ENCODE data around the gene TFF3.

TFF3 gene

DNA sequence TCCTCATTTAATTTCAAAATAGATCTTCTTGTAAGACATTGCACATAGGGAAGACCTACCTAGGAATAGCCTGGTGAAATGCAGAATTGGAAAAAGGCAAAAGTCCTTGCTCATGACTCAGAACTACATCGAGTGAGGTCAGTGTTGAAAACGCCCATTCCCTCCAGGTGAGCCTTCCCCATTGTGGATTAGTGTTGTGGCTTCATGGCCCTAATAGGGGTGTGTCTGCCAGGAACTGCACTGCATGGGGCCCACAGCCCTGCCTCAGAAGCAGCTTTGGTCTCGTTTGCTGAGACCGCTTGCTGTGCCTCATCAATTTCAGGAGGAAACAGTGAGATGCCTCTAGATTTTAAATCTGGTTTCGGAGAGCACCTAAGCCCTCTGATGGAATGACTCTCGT lies 17.0 kb downstream of the TFF3 start:
- no peak for TF ChIP-seq MYC (IDR thresholded peaks at IDR 0.05; ENCODE audit: low read depth, low read length)
- TF ChIP-seq, protein P1, sequence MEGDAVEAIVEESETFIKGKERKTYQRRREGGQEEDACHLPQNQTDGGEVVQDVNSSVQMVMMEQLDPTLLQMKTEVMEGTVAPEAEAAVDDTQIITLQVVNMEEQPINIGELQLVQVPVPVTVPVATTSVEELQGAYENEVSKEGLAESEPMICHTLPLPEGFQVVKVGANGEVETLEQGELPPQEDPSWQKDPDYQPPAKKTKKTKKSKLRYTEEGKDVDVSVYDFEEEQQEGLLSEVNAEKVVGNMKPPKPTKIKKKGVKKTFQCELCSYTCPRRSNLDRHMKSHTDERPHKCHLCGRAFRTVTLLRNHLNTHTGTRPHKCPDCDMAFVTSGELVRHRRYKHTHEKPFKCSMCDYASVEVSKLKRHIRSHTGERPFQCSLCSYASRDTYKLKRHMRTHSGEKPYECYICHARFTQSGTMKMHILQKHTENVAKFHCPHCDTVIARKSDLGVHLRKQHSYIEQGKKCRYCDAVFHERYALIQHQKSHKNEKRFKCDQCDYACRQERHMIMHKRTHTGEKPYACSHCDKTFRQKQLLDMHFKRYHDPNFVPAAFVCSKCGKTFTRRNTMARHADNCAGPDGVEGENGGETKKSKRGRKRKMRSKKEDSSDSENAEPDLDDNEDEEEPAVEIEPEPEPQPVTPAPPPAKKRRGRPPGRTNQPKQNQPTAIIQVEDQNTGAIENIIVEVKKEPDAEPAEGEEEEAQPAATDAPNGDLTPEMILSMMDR (IDR thresholded peaks at IDR 0.05; ENCODE audit: low read depth, low read length): no peak
- TF ChIP-seq MAX (IDR thresholded peaks at IDR 0.05; ENCODE audit: low read depth, low read length): no peak
- no peak for TF ChIP-seq POLR2A (IDR thresholded peaks at IDR 0.05; ENCODE audit: extremely low read depth, insufficient read length)
- no peak overlapping the region for H3K4me3 ChIP-seq (ENCODE audit: low read depth, low read length)

DNA sequence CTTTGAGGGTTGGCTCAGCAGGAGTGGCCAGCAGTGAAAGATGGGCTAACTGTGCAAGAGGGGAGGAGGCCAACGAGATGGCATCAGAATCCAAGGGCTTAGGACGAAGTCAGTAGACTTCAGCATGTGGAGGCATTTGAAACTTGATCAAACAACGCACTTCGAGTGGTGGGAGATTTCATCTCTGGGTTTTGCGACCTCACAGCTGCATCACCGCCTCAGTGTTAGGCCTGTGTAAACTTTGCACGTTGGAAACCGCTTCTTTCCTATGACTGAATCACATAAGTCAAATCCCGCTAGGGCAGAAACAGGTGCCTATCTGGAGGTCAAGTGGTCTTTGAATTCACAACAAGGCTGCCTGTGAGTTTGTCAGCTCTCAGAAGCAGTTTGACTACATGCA lies 17.8 kb downstream of the TFF3 start:
- no peak for DNase-seq (ENCODE audit: low read depth)
- TF ChIP-seq, protein P1 (IDR thresholded peaks at IDR 0.05; ENCODE audit: low read depth, low read length): no peak
- TF ChIP-seq POLR2A (IDR thresholded peaks at IDR 0.05; ENCODE audit: extremely low read depth, insufficient read length) (no peak), MAX (IDR thresholded peaks at IDR 0.05; ENCODE audit: low read depth, low read length) (no peak), MYC (IDR thresholded peaks at IDR 0.05; ENCODE audit: low read depth, low read length) (no peak)
- no peak overlapping the region for H3K4me3 ChIP-seq (ENCODE audit: low read depth, low read length)

More for the DNA sequence above, 17.0 kb downstream of the TFF3 start:
- DNase-seq (ENCODE audit: low read depth): no peak

- H3K4me3 ChIP-seq (ENCODE audit: low read depth, low read length): no peak overlapping the region
- DNase-seq (ENCODE audit: low read depth): no peak
- TF ChIP-seq, protein P1 (IDR thresholded peaks at IDR 0.05; ENCODE audit: low read depth, low read length): no peak
- no peak for TF ChIP-seq MYC (IDR thresholded peaks at IDR 0.05; ENCODE audit: low read depth, low read length)
- TF ChIP-seq MAX (IDR thresholded peaks at IDR 0.05; ENCODE audit: low read depth, low read length): no peak
- TF ChIP-seq POLR2A (IDR thresholded peaks at IDR 0.05; ENCODE audit: extremely low read depth, insufficient read length): no peak
Measured at GRCh38 chr21:42296501-42296900, 18.7 kb downstream of the TFF3 start.

GRCh38 chr21:42295845-42296244 lies 19.4 kb downstream of the TFF3 start:
- TF ChIP-seq MYC (IDR thresholded peaks at IDR 0.05; ENCODE audit: low read depth, low read length) (no peak), MAX (IDR thresholded peaks at IDR 0.05; ENCODE audit: low read depth, low read length) (no peak), POLR2A (IDR thresholded peaks at IDR 0.05; ENCODE audit: extremely low read depth, insufficient read length) (no peak)
- TF ChIP-seq, protein P1 (IDR thresholded peaks at IDR 0.05; ENCODE audit: low read depth, low read length): no peak
- DNase-seq (ENCODE audit: low read depth): no peak

GRCh38 chr21:42294273-42294880 lies 20.8 kb downstream of the TFF3 start:
- no peak for TF ChIP-seq MAX (IDR thresholded peaks at IDR 0.05; ENCODE audit: low read depth, low read length)
- no peak for TF ChIP-seq POLR2A (IDR thresholded peaks at IDR 0.05; ENCODE audit: extremely low read depth, insufficient read length)
- TF ChIP-seq, protein P1 (IDR thresholded peaks at IDR 0.05; ENCODE audit: low read depth, low read length): no peak
- TF ChIP-seq MYC (IDR thresholded peaks at IDR 0.05; ENCODE audit: low read depth, low read length): no peak
- no peak overlapping the region for H3K4me3 ChIP-seq (ENCODE audit: low read depth, low read length)
- DNase-seq (ENCODE audit: low read depth): no peak

More at GRCh38 chr21:42295845-42296244, 19.4 kb downstream of the TFF3 start:
- no peak overlapping the region for H3K4me3 ChIP-seq (ENCODE audit: low read depth, low read length)
